H9 (cell line): ENCODE data around the gene ZNF366. TPM values are rescaled to one million over a fixed set of nuclear protein-coding genes. Genes with fewer than 3 reads are reported as not detected.

Source experiments
- DNase-seq: peaks from one replicate; pipeline ENCODE4 v3.0.0-alpha.2; 2017
- H2AFZ ChIP-seq: one replicate; pipeline ENCODE4 v1.6.1; 2013; ENCODE audit warnings: mild to moderate bottlenecking, low read length, control low read depth, moderate library complexity
- H2AK5ac ChIP-seq: 2 replicates; pipeline ENCODE4 v1.6.1; 2013; ENCODE audit warnings: low read length, control low read depth, mixed read lengths; ENCODE audit not compliant: insufficient read length
- H2BK120ac ChIP-seq: one replicate; pipeline ENCODE4 v1.6.1; 2013; ENCODE audit warnings: low read depth, mild to moderate bottlenecking, low read length, control low read depth, inconsistent platforms; ENCODE audit not compliant: poor library complexity, severe bottlenecking
- H2BK12ac ChIP-seq: 2 replicates; pipeline ENCODE4 v1.6.1; 2013; ENCODE audit warnings: low read length, control low read depth, mixed read lengths, low read depth; ENCODE audit not compliant: insufficient read length
- H2BK15ac ChIP-seq: 2 replicates; pipeline ENCODE4 v1.6.1; 2013; ENCODE audit warnings: low read depth, low read length, control low read depth
- H2BK20ac ChIP-seq: one replicate; pipeline ENCODE4 v1.6.1; 2013; ENCODE audit warnings: low read depth, mild to moderate bottlenecking, low read length, control low read depth, inconsistent platforms; ENCODE audit not compliant: poor library complexity, severe bottlenecking
- H2BK5ac ChIP-seq: 2 replicates; pipeline ENCODE4 v1.6.1; 2013; ENCODE audit warnings: low read length, control low read depth, mixed read lengths; ENCODE audit not compliant: insufficient read length
- H3K14ac ChIP-seq: 2 replicates; pipeline ENCODE4 v1.6.1; 2013; ENCODE audit warnings: low read length, control low read depth; ENCODE audit not compliant: insufficient read depth
- H3K18ac ChIP-seq: 2 replicates; pipeline ENCODE4 v1.6.1; 2013; ENCODE audit warnings: low read depth, mild to moderate bottlenecking, mixed read lengths, low read length, control low read depth; ENCODE audit not compliant: insufficient read length
- H3K23ac ChIP-seq: 2 replicates; pipeline ENCODE4 v1.6.1; 2013; ENCODE audit warnings: low read length, control low read depth, mixed read lengths, low read depth; ENCODE audit not compliant: insufficient read length
- H3K23me2 ChIP-seq: 2 replicates; pipeline ENCODE4 v1.6.1; 2013; ENCODE audit warnings: low read depth, mild to moderate bottlenecking, mixed read lengths, low read length, control low read depth; ENCODE audit not compliant: insufficient read length, poor library complexity, severe bottlenecking
- H3K27ac ChIP-seq: 2 replicates; pipeline ENCODE4 v1.5.1; 2013; ENCODE audit warnings: low read length, control low read depth, mixed read lengths, low read depth; ENCODE audit not compliant: insufficient read length
- H3K27me3 ChIP-seq: 2 replicates; pipeline ENCODE4 v1.6.1; 2013; ENCODE audit warnings: low read length, control low read depth, inconsistent platforms; ENCODE audit not compliant: insufficient read depth
- H3K4ac ChIP-seq: 2 replicates; pipeline ENCODE4 v1.6.1; 2013; ENCODE audit warnings: low read depth, mild to moderate bottlenecking, control low read depth, inconsistent platforms, low read length, moderate library complexity
- H3K4me1 ChIP-seq: 2 replicates; pipeline ENCODE4 v1.6.1; 2013; ENCODE audit warnings: low read length, control low read depth, inconsistent platforms; ENCODE audit not compliant: insufficient read depth
- H3K4me2 ChIP-seq: 2 replicates; pipeline ENCODE4 v1.6.1; 2013; ENCODE audit warnings: low read length, control low read depth, mixed read lengths; ENCODE audit not compliant: insufficient read length, insufficient read depth
- H3K56ac ChIP-seq: 2 replicates; pipeline ENCODE4 v1.6.1; 2013; ENCODE audit warnings: low read depth, mild to moderate bottlenecking, mixed read lengths, low read length, control low read depth; ENCODE audit not compliant: insufficient read length
- H3K79me1 ChIP-seq: 2 replicates; pipeline ENCODE4 v1.6.1; 2013; ENCODE audit warnings: low read depth, mild to moderate bottlenecking, moderate library complexity, low read length, control low read depth, inconsistent platforms; ENCODE audit not compliant: insufficient read depth, poor library complexity, severe bottlenecking
- H3K79me2 ChIP-seq: 2 replicates; pipeline ENCODE4 v1.6.1; 2013; ENCODE audit warnings: low read length, control low read depth, inconsistent platforms; ENCODE audit not compliant: insufficient read depth
- H3K9ac ChIP-seq: 2 replicates; pipeline ENCODE4 v1.6.1; 2013; ENCODE audit warnings: low read length, control low read depth, mixed read lengths; ENCODE audit not compliant: insufficient read length; ENCODE audit errors: extremely low read depth
- H3K9me3 ChIP-seq: one replicate; pipeline ENCODE4 v1.6.1; 2013; ENCODE audit warnings: low read depth, low read length, inconsistent platforms; ENCODE audit not compliant: control insufficient read depth
- H3T11ph ChIP-seq: one replicate; pipeline ENCODE4 v1.6.1; 2013; ENCODE audit warnings: mild to moderate bottlenecking, low read length, control low read depth, inconsistent platforms
- H4K20me1 ChIP-seq: one replicate; pipeline ENCODE4 v1.6.1; 2013; ENCODE audit not compliant: control insufficient read depth, insufficient read length, insufficient read depth
- H4K5ac ChIP-seq: 2 replicates; pipeline ENCODE4 v1.6.1; 2013; ENCODE audit warnings: low read depth, mild to moderate bottlenecking, mixed read lengths, low read length, control low read depth; ENCODE audit not compliant: insufficient read length
- H4K8ac ChIP-seq: replicated peaks from 2 replicates; pipeline ENCODE4 v1.6.1; 2013; ENCODE audit warnings: low read length, control low read depth, mixed read lengths, low read depth; ENCODE audit not compliant: insufficient read length
- H4K91ac ChIP-seq: 2 replicates; pipeline ENCODE4 v1.6.1; 2013; ENCODE audit warnings: low read depth, mild to moderate bottlenecking, moderate library complexity, mixed read lengths, low read length, control low read depth; ENCODE audit not compliant: insufficient read length
- H3K27ac Mint-ChIP-seq, 3 experiments: 2 replicates in 2 of 3; 3 replicates in 1 of 3; pipeline ENCODE4 v1.8.0; 2020 to 2021; ENCODE audit warnings: mixed read lengths in 3 of 3, mild to moderate bottlenecking in 1 of 3, moderate library complexity in 1 of 3
- H3K27me3 Mint-ChIP-seq: 2 replicates; pipeline ENCODE4 v1.8.0; 2021; ENCODE audit warnings: low read depth, mild to moderate bottlenecking, moderate library complexity, mixed read lengths
- H3K36me3 Mint-ChIP-seq, 3 experiments: 2 replicates in 2 of 3; 3 replicates in 1 of 3; pipeline ENCODE4 v1.8.0; 2020 to 2021; ENCODE audit warnings: low read depth in 3 of 3, mixed read lengths in 3 of 3; ENCODE audit not compliant: insufficient read depth in 1 of 3
- H3K4me1 Mint-ChIP-seq, 2 experiments: 2 replicates each; pipeline ENCODE4 v1.8.0; 2020; ENCODE audit warnings: mixed read lengths in 2 of 2
- H3K4me3 Mint-ChIP-seq, 2 experiments: 2 replicates in 1 of 2; 3 replicates in 1 of 2; pipeline ENCODE4 v1.8.0; 2020 to 2021; ENCODE audit warnings: mild to moderate bottlenecking in 2 of 2, mixed read lengths in 2 of 2, moderate library complexity in 1 of 2
- H3K9me3 Mint-ChIP-seq, 2 experiments: 2 replicates in 1 of 2; 3 replicates in 1 of 2; pipeline ENCODE4 v1.8.0; 2020; ENCODE audit warnings: mild to moderate bottlenecking in 2 of 2, mixed read lengths in 2 of 2, moderate library complexity in 1 of 2
- CTCF ChIP-seq: fragments of 200-600 bp; sonication (generic); conservative IDR thresholded peaks from 3 replicates; pipeline ENCODE4 v1.8.0; 2021; ENCODE audit warnings: antibody characterized with exemption, mild to moderate bottlenecking
- WGBS: extraction: QIAGEN DNeasy Blood & Tissue Kit; methylation state at CpG from one replicate; pipeline ENCODE4 v1.1.7; 2013; ENCODE audit warnings: missing lambda C conversion rate, low lambda C conversion rate, mixed read lengths; ENCODE audit not compliant: insufficient read length; ENCODE audit errors: extremely low coverage; 5-methylcytosine and 5-hydroxymethylcytosine counted together
- total RNA-seq: library from RNA; stranded (reverse); gene quantifications from 2 replicates; pipeline ENCODE4 v1.2.1, GENCODE V29; 2021

ZNF366 gene
- total RNA-seq, 1 experiment from 2014 or later: not detected

GRCh38 chr5:72472031-72472430 is 35.2 kb downstream of the ZNF366 start:
- no peak overlapping the region for H3K4ac ChIP-seq
- H3K4me3 Mint-ChIP-seq: no peak overlapping the region
- H2AFZ ChIP-seq: no peak overlapping the region
- no peak overlapping the region for H2BK15ac ChIP-seq
- H3K27ac Mint-ChIP-seq: no peak overlapping the region
- no peak overlapping the region for H2BK20ac ChIP-seq
- TF ChIP-seq CTCF: no peak
- no peaks in the 10 kb centered on the region for H3K4me1 ChIP-seq
- H3K14ac ChIP-seq: no peak overlapping the region
- no peaks in the 10 kb centered on the region for H3K27me3 ChIP-seq
- H3K18ac ChIP-seq: no peak overlapping the region
- H4K8ac ChIP-seq: no peak overlapping the region
- H3T11ph ChIP-seq: no peak overlapping the region
- WGBS: no CpG with 5 or more reads among the region's 1 CpG
- no peak overlapping the region for H3K23ac ChIP-seq
- H3K23me2 ChIP-seq: no peaks in the 10 kb centered on the region
- no peak overlapping the region for H4K5ac ChIP-seq
- H3K36me3 Mint-ChIP-seq: no peaks in the 10 kb centered on the region
- no peak overlapping the region for H3K9ac ChIP-seq
- no peak overlapping the region for H2BK120ac ChIP-seq
- no peaks in the 10 kb centered on the region for H3K79me2 ChIP-seq
- no peak overlapping the region for H4K91ac ChIP-seq
- no peak overlapping the region for H3K56ac ChIP-seq
- no peak overlapping the region for H3K27ac ChIP-seq
- no peaks in the 10 kb centered on the region for H3K79me1 ChIP-seq
- no peaks in the 10 kb centered on the region for H4K20me1 ChIP-seq
- no peak overlapping the region for H2BK12ac ChIP-seq
- H2BK5ac ChIP-seq: no peak overlapping the region
- no peak overlapping the region for H3K4me2 ChIP-seq
- no peak overlapping the region for H2AK5ac ChIP-seq
- no peaks in the 10 kb centered on the region for H3K9me3 Mint-ChIP-seq
- no peak for DNase-seq
- no peaks in the 10 kb centered on the region for H3K4me1 Mint-ChIP-seq
- H3K9me3 ChIP-seq: no peaks in the 10 kb centered on the region
- no peaks in the 10 kb centered on the region; the same call in 1 of the 2 replicates for H3K27me3 Mint-ChIP-seq
